ENCODE results near the gene MT1HL1. TPM values are rescaled to one million over a fixed set of nuclear protein-coding genes. Genes with fewer than 3 reads are reported as not detected.

MT1HL1 gene
- total and polyA plus RNA-seq, 9 donors, result not detected

GRCh38 chr1:237025358-237026074, 21.3 kb upstream of the MT1HL1 start:
- Histone ChIP-seq H3K27ac (ENCODE audit: low read length) (no peak overlapping the region), H3K27me3 (ENCODE audit: control insufficient read depth, insufficient read depth, low read length) (no peaks in the 10 kb centered on the region), H3K36me3 (ENCODE audit: control insufficient read depth, insufficient read depth, low read length) (no peaks in the 10 kb centered on the region), H3K4me3 (ENCODE audit: low read length) (no peak overlapping the region), H3K9me3 (replicated peaks; ENCODE audit: control insufficient read depth, low read depth, low read length) (no peaks in the 10 kb centered on the region), H3K4me1 (ENCODE audit: control insufficient read depth, insufficient read depth, low read length) (no peaks in the 10 kb centered on the region)
- DNase-seq, result no peak
- WGBS (ENCODE audit: insufficient coverage), result no CpG with 5 or more reads among the region's 10 CpGs

- Histone ChIP-seq H3K27ac (ENCODE audit: low read length) (no peak overlapping the region), H3K36me3 (ENCODE audit: control insufficient read depth, insufficient read depth, low read length) (no peaks in the 10 kb centered on the region)
Measured at GRCh38 chr1:237018896-237019295, 14.7 kb upstream of the MT1HL1 start.

GRCh38 chr1:237016626-237017025, 12.4 kb upstream of the MT1HL1 start:
- Histone ChIP-seq H3K4me1 (ENCODE audit: control insufficient read depth, insufficient read depth, low read length) (no peaks in the 10 kb centered on the region), H3K27ac (ENCODE audit: low read length) (no peak overlapping the region), H3K27me3 (ENCODE audit: control insufficient read depth, insufficient read depth, low read length) (no peaks in the 10 kb centered on the region), H3K4me3 (ENCODE audit: low read length) (no peak overlapping the region), H3K36me3 (ENCODE audit: control insufficient read depth, insufficient read depth, low read length) (no peaks in the 10 kb centered on the region), H3K9me3 (replicated peaks; ENCODE audit: control insufficient read depth, low read depth, low read length) (no peaks in the 10 kb centered on the region)
- no peak for DNase-seq
- no CpG with 5 or more reads among the region's 1 CpG for WGBS (ENCODE audit: insufficient coverage)

More at GRCh38 chr1:237018896-237019295, 14.7 kb upstream of the MT1HL1 start:
- DNase-seq, result no peak
- no peaks in the 10 kb centered on the region for H3K4me1 ChIP-seq (ENCODE audit: control insufficient read depth, insufficient read depth, low read length)
- H3K9me3 ChIP-seq (replicated peaks; ENCODE audit: control insufficient read depth, low read depth, low read length), result no peaks in the 10 kb centered on the region
- no peaks in the 10 kb centered on the region for H3K27me3 ChIP-seq (ENCODE audit: control insufficient read depth, insufficient read depth, low read length)
- H3K4me3 ChIP-seq (ENCODE audit: low read length), result no peak overlapping the region

- H3K4me3 ChIP-seq (ENCODE audit: low read length), result no peak overlapping the region
- no peak for DNase-seq
- H3K9me3 ChIP-seq (replicated peaks; ENCODE audit: control insufficient read depth, low read depth, low read length), result no peaks in the 10 kb centered on the region
- no peaks in the 10 kb centered on the region for H3K27me3 ChIP-seq (ENCODE audit: control insufficient read depth, insufficient read depth, low read length)
- 70% methylated on average over 2 of the region's 5 CpGs for WGBS (ENCODE audit: insufficient coverage)
- H3K36me3 ChIP-seq (ENCODE audit: control insufficient read depth, insufficient read depth, low read length), result no peaks in the 10 kb centered on the region
- H3K27ac ChIP-seq (ENCODE audit: low read length), result no peak overlapping the region
- H3K4me1 ChIP-seq (ENCODE audit: control insufficient read depth, insufficient read depth, low read length), result no peaks in the 10 kb centered on the region
Measured at GRCh38 chr1:237013608-237014007, 9.4 kb upstream of the MT1HL1 start.

GRCh38 chr1:237012788-237013383, 8.6 kb upstream of the MT1HL1 start:
- Histone ChIP-seq H3K27ac (ENCODE audit: low read length) (no peak overlapping the region), H3K36me3 (ENCODE audit: control insufficient read depth, insufficient read depth, low read length) (no peaks in the 10 kb centered on the region), H3K4me1 (ENCODE audit: control insufficient read depth, insufficient read depth, low read length) (no peaks in the 10 kb centered on the region), H3K9me3 (replicated peaks; ENCODE audit: control insufficient read depth, low read depth, low read length) (no peaks in the 10 kb centered on the region), H3K27me3 (ENCODE audit: control insufficient read depth, insufficient read depth, low read length) (no peaks in the 10 kb centered on the region), H3K4me3 (ENCODE audit: low read length) (no peak overlapping the region)
- no peak for DNase-seq
- WGBS (ENCODE audit: insufficient coverage), result 47% methylated on average over 14 of the region's 15 CpGs

- H3K9me3 ChIP-seq (replicated peaks; ENCODE audit: control insufficient read depth, low read depth, low read length), result no peaks in the 10 kb centered on the region
- H3K4me1 ChIP-seq (ENCODE audit: control insufficient read depth, insufficient read depth, low read length), result no peaks in the 10 kb centered on the region
- no peak for DNase-seq
- H3K36me3 ChIP-seq (ENCODE audit: control insufficient read depth, insufficient read depth, low read length), result no peaks in the 10 kb centered on the region
- H3K27me3 ChIP-seq (ENCODE audit: control insufficient read depth, insufficient read depth, low read length), result no peaks in the 10 kb centered on the region
- H3K4me3 ChIP-seq (ENCODE audit: low read length), result no peak overlapping the region
- H3K27ac ChIP-seq (ENCODE audit: low read length), result no peak overlapping the region
- WGBS (ENCODE audit: insufficient coverage), result 81% methylated on average over 2 of the region's 5 CpGs
Measured at GRCh38 chr1:237012361-237012760, 8.1 kb upstream of the MT1HL1 start.

- no peaks in the 10 kb centered on the region for H3K36me3 ChIP-seq (ENCODE audit: control insufficient read depth, insufficient read depth, low read length)
- no CpG with 5 or more reads among the region's 3 CpGs for WGBS (ENCODE audit: insufficient coverage)
- H3K27me3 ChIP-seq (ENCODE audit: control insufficient read depth, insufficient read depth, low read length), result no peaks in the 10 kb centered on the region
- no peak for DNase-seq
- no peak overlapping the region for H3K27ac ChIP-seq (ENCODE audit: low read length)
- H3K4me3 ChIP-seq (ENCODE audit: low read length), result no peak overlapping the region
- no peaks in the 10 kb centered on the region for H3K4me1 ChIP-seq (ENCODE audit: control insufficient read depth, insufficient read depth, low read length)
- H3K9me3 ChIP-seq (replicated peaks; ENCODE audit: control insufficient read depth, low read depth, low read length), result no peaks in the 10 kb centered on the region
Measured at GRCh38 chr1:237011432-237011831, 7.2 kb upstream of the MT1HL1 start.

GRCh38 chr1:237009611-237010010, 5.4 kb upstream of the MT1HL1 start:
- Histone ChIP-seq H3K4me3 (ENCODE audit: low read length) (no peak overlapping the region), H3K27ac (ENCODE audit: low read length) (no peak overlapping the region), H3K9me3 (replicated peaks; ENCODE audit: control insufficient read depth, low read depth, low read length) (no peaks in the 10 kb centered on the region), H3K36me3 (ENCODE audit: control insufficient read depth, insufficient read depth, low read length) (no peaks in the 10 kb centered on the region), H3K4me1 (ENCODE audit: control insufficient read depth, insufficient read depth, low read length) (no peaks in the 10 kb centered on the region), H3K27me3 (ENCODE audit: control insufficient read depth, insufficient read depth, low read length) (no peaks in the 10 kb centered on the region)
- WGBS (ENCODE audit: insufficient coverage), result 100% methylated on average over 1 of the region's 4 CpGs
- no peak for DNase-seq

GRCh38 chr1:237007147-237007881, 3.1 kb upstream of the MT1HL1 start:
- no peak overlapping the region for H3K27ac ChIP-seq (ENCODE audit: low read length)
- H3K36me3 ChIP-seq (ENCODE audit: control insufficient read depth, insufficient read depth, low read length), result no peaks in the 10 kb centered on the region
- no peaks in the 10 kb centered on the region for H3K9me3 ChIP-seq (replicated peaks; ENCODE audit: control insufficient read depth, low read depth, low read length)
- no peaks in the 10 kb centered on the region for H3K4me1 ChIP-seq (ENCODE audit: control insufficient read depth, insufficient read depth, low read length)
- DNase-seq, result no peak
- no peaks in the 10 kb centered on the region for H3K27me3 ChIP-seq (ENCODE audit: control insufficient read depth, insufficient read depth, low read length)
- WGBS (ENCODE audit: insufficient coverage), result 67% methylated on average over 8 of the region's 14 CpGs
- H3K4me3 ChIP-seq (ENCODE audit: low read length), result no peak overlapping the region

- WGBS (ENCODE audit: insufficient coverage), result no CpG with 5 or more reads among the region's 4 CpGs
- Histone ChIP-seq H3K9me3 (replicated peaks; ENCODE audit: control insufficient read depth, low read depth, low read length) (no peaks in the 10 kb centered on the region), H3K27ac (ENCODE audit: low read length) (no peak overlapping the region), H3K4me1 (ENCODE audit: control insufficient read depth, insufficient read depth, low read length) (no peaks in the 10 kb centered on the region), H3K27me3 (ENCODE audit: control insufficient read depth, insufficient read depth, low read length) (no peaks in the 10 kb centered on the region), H3K36me3 (ENCODE audit: control insufficient read depth, insufficient read depth, low read length) (no peaks in the 10 kb centered on the region), H3K4me3 (ENCODE audit: low read length) (no peak overlapping the region)
- no peak for DNase-seq
Measured at GRCh38 chr1:237005674-237006073, 1.4 kb upstream of the MT1HL1 start.

Data from muscle of leg (tissue), 11 donors.